Esophagus squamous epithelium (tissue), 4 donors: Measurements from ENCODE around the gene FLNA.

Experiments
- POLR2A ChIP-seq, 4 donors: fragments of 450-650 bp; IDR thresholded peaks; one replicate each; pipeline ENCODE4 v1.6.1; 2017; ENCODE audit warnings: antibody characterized with exemption in 4 of 4, mild to moderate bottlenecking in 4 of 4, moderate library complexity in 3 of 4
- TF ChIP-seq, protein P1 (sequence below), 6 experiments: fragments of 450-650 bp in 4 of 6; fragments of 200-600 bp in 2 of 6; sonication (generic) in 2 of 6; IDR thresholded peaks; one replicate each; pipeline ENCODE4 v1.5.1; 2016 to 2019; ENCODE audit warnings: antibody characterized with exemption in 6 of 6, mild to moderate bottlenecking in 4 of 6, moderate library complexity in 4 of 6

GRCh38 chrX:154384284-154384892, 10.0 kb upstream of the FLNA start:
- TF ChIP-seq, protein P1, sequence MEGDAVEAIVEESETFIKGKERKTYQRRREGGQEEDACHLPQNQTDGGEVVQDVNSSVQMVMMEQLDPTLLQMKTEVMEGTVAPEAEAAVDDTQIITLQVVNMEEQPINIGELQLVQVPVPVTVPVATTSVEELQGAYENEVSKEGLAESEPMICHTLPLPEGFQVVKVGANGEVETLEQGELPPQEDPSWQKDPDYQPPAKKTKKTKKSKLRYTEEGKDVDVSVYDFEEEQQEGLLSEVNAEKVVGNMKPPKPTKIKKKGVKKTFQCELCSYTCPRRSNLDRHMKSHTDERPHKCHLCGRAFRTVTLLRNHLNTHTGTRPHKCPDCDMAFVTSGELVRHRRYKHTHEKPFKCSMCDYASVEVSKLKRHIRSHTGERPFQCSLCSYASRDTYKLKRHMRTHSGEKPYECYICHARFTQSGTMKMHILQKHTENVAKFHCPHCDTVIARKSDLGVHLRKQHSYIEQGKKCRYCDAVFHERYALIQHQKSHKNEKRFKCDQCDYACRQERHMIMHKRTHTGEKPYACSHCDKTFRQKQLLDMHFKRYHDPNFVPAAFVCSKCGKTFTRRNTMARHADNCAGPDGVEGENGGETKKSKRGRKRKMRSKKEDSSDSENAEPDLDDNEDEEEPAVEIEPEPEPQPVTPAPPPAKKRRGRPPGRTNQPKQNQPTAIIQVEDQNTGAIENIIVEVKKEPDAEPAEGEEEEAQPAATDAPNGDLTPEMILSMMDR (IDR thresholded peaks at IDR 0.05): peak in 2 of 6 experiments; percentile 3 to 20
- TF ChIP-seq POLR2A (IDR thresholded peaks at IDR 0.05): no peak
